CD8-positive, alpha-beta memory T cell (primary cell): ENCODE data around the gene RDM1. TPM values are rescaled to one million over a fixed set of nuclear protein-coding genes. Genes with fewer than 3 reads are reported as not detected.
A peak's percentile ranks its signal among the peaks of the same experiment; 100 is the strongest.

ENCODE experiments used
- CTCF ChIA-PET: fragments of 350-600 bp; sonication (Branson Sonifier 250); formaldehyde crosslinking; loops from one replicate; lab custom pipeline; 2021; ENCODE audit warnings: antibody characterized with exemption; lab: Charles Lee
- POLR2A ChIA-PET: fragments of 350-600 bp; sonication (Branson Sonifier 250); formaldehyde crosslinking; loops from one replicate; lab custom pipeline; 2021; ENCODE audit warnings: antibody characterized with exemption; lab: Charles Lee
- DNase-seq, 5 donors: peaks; one replicate each; pipeline versions ENCODE4 v3.0.0 to v3.0.0-alpha.2; 2020 to 2022; ENCODE audit warnings: mixed read lengths in 1 of 5
- H3K27ac ChIP-seq: one replicate; pipeline ENCODE4 v1.7.0; 2013; ENCODE audit warnings: low read depth, mild to moderate bottlenecking, low read length, moderate library complexity
- H3K27me3 ChIP-seq: 2 replicates; pipeline ENCODE4 v1.7.0; 2013; ENCODE audit warnings: low read length, mild to moderate bottlenecking; ENCODE audit not compliant: insufficient read depth, poor library complexity, severe bottlenecking
- H3K36me3 ChIP-seq: 2 replicates; pipeline ENCODE4 v1.7.0; 2013; ENCODE audit warnings: mild to moderate bottlenecking, low read length, moderate library complexity; ENCODE audit not compliant: insufficient read depth
- H3K4me1 ChIP-seq: 2 replicates; pipeline ENCODE4 v1.7.0; 2013; ENCODE audit warnings: mild to moderate bottlenecking, low read length, moderate library complexity; ENCODE audit not compliant: insufficient read depth
- H3K4me3 ChIP-seq: 2 replicates; pipeline ENCODE4 v1.7.0; 2013; ENCODE audit warnings: mild to moderate bottlenecking, low read length
- H3K9me3 ChIP-seq: 2 replicates; pipeline ENCODE4 v1.7.0; 2013; ENCODE audit warnings: mild to moderate bottlenecking, low read length
- H3K27ac Mint-ChIP-seq, 8 donors: one replicate each; pipeline ENCODE4 v1.8.0; 2020 to 2021; ENCODE audit warnings: mixed read lengths in 8 of 8, mild to moderate bottlenecking in 6 of 8, inconsistent platforms in 3 of 8, moderate library complexity in 3 of 8
- H3K27me3 Mint-ChIP-seq, 2 donors: one replicate each; pipeline ENCODE4 v1.8.0; 2020 to 2021; ENCODE audit warnings: mixed read lengths in 2 of 2, mild to moderate bottlenecking in 1 of 2, moderate library complexity in 1 of 2
- H3K36me3 Mint-ChIP-seq, 3 donors: one replicate each; pipeline ENCODE4 v1.8.0; 2020 to 2021; ENCODE audit warnings: mixed read lengths in 3 of 3, inconsistent platforms in 1 of 3, mild to moderate bottlenecking in 1 of 3
- H3K4me1 Mint-ChIP-seq, 3 donors: one replicate each; pipeline ENCODE4 v1.8.0; 2020 to 2021; ENCODE audit warnings: mixed read lengths in 3 of 3, inconsistent platforms in 1 of 3, mild to moderate bottlenecking in 1 of 3
- H3K4me3 Mint-ChIP-seq, 7 donors: one replicate each; pipeline ENCODE4 v1.8.0; 2020 to 2021; ENCODE audit warnings: mixed read lengths in 7 of 7, mild to moderate bottlenecking in 6 of 7, moderate library complexity in 4 of 7, inconsistent platforms in 2 of 7
- H3K9me3 Mint-ChIP-seq, 5 donors: one replicate each; pipeline ENCODE4 v1.8.0; 2020 to 2022; ENCODE audit warnings: mixed read lengths in 5 of 5, mild to moderate bottlenecking in 3 of 5, moderate library complexity in 2 of 5, inconsistent platforms in 1 of 5
- polyA plus RNA-seq: library from polyadenylated mRNA; unstranded; fragments of 300-500 nt; fragmentation: Illumina TruSeq; gene quantifications from one replicate; pipeline ENCODE4 v1.2.3, GENCODE V29; 2021
- total RNA-seq, 2 experiments: library from RNA; stranded (reverse); gene quantifications; one replicate each; pipeline ENCODE4 v1.2.3, GENCODE V29; 2021

The RDM1 gene
- total and polyA plus RNA-seq, 3 experiments from 2014 or later: 2.5 to 3.1 (median 2.8) TPM

DNA sequence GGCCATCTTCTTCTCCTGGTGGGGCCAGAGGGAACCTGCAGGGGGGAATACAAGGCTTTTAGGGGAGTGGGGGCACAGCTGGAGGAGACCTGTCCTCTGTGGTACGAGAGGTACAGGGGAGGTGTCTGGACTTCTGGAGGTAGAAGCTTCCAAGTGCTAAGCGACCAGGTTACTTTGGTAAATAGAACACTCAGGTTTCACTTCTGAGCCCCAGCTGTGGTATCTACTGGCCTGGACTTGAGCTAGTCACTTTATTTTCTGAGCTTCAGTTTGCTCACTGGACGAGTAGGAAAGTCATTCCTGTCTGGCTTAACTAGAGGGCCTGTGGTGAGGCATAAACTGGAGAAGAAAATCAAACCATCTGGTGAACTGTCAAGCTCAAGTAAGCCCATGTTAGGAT, 61.8 kb downstream of the RDM1 start, which contains the start of gene HEATR9:
Gene HEATR9 (minus strand): TSS at position 155 of the 400 bp plus-strand sequence. CDS start 149 bp downstream, at position 6.
- Mint-ChIP-seq H3K9me3 (no peaks in the 10 kb centered on the region), H3K36me3 (peaks cover 23 to 70% (median 25%) of the 10 kb centered on the region in 3 donors), H3K27me3 (no peaks in the 10 kb centered on the region), H3K4me3 (no peak within 1 kb of the TSS), H3K27ac (peak within 1 kb of the TSS; percentile 22 to 83 (median 70)), H3K4me1 (peaks cover 53 to 82% (median 67%) of the 10 kb centered on the region in 3 donors)
- Histone ChIP-seq H3K4me3 (no peak within 1 kb of the TSS), H3K4me1 (peaks cover 10% of the 10 kb centered on the region), H3K27me3 (no peaks in the 10 kb centered on the region), H3K27ac (no peak within 1 kb of the TSS), H3K36me3 (peaks cover 4% of the 10 kb centered on the region), H3K9me3 (no peaks in the 10 kb centered on the region)
- no peak for DNase-seq
- ChIA-PET POLR2A (interaction anchor here (0.6 to 1.6 kb wide), 10 partner anchors 9 to 78 kb away, joined by 3 to 6 read pairs (median 4); no protein-coding TSS in a partner anchor), CTCF (interaction anchor here (1.1 to 1.5 kb wide), 6 partner anchors 9 to 280 kb away, joined by 3 read pairs; partner anchors contain the start of gene CCL5)

Other genes starting within 250 kb of the RDM1 start
- under 1 TPM; 0.79 to 0.80 TPM for gene RASL10B, start 199.1 kb downstream of the RDM1 start, total RNA-seq
- gene RASL10B, start 199.1 kb downstream of the RDM1 start, polyA plus RNA-seq: 0.12 TPM
- under 1 TPM in 1 of 2 experiments, not detected in 1; 0.07 TPM for gene GAS2L2, start 177.5 kb downstream of the RDM1 start, total RNA-seq
- not detected for gene GAS2L2, start 177.5 kb downstream of the RDM1 start, polyA plus RNA-seq
- not detected for gene C17orf50, start 169.9 kb downstream of the RDM1 start, total RNA-seq
- gene C17orf50, start 169.9 kb downstream of the RDM1 start, polyA plus RNA-seq: not detected
- gene MMP28, start 135.1 kb downstream of the RDM1 start, total RNA-seq: not detected
- not detected for gene MMP28, start 135.1 kb downstream of the RDM1 start, polyA plus RNA-seq
- gene TAF15, start 121.3 kb downstream of the RDM1 start, total RNA-seq: 100 to 1,000 TPM; 274 to 291 TPM
- 21.5 TPM for gene TAF15, start 121.3 kb downstream of the RDM1 start, polyA plus RNA-seq
- gene HEATR9, start 61.9 kb downstream of the RDM1 start, total RNA-seq: 1 to 10 TPM; 2.3 to 2.6 TPM
- 0.55 TPM for gene HEATR9, start 61.9 kb downstream of the RDM1 start, polyA plus RNA-seq
- 100 to 1,000 TPM; 580 to 591 TPM for gene CCL5, start 50.4 kb downstream of the RDM1 start, total RNA-seq
- 2,769 TPM for gene CCL5, start 50.4 kb downstream of the RDM1 start, polyA plus RNA-seq
- gene LYZL6, start 12.9 kb upstream of the RDM1 start, total RNA-seq: not detected
- not detected for gene LYZL6, start 12.9 kb upstream of the RDM1 start, polyA plus RNA-seq
- not detected for gene CCL16, start 50.7 kb upstream of the RDM1 start, total RNA-seq
- not detected for gene CCL16, start 50.7 kb upstream of the RDM1 start, polyA plus RNA-seq
- not detected for gene CCL14, start 56.0 kb upstream of the RDM1 start, total RNA-seq
- gene CCL14, start 56.0 kb upstream of the RDM1 start, polyA plus RNA-seq: not detected
- gene CCL15, start 70.8 kb upstream of the RDM1 start, total RNA-seq: not detected
- not detected for gene CCL15, start 70.8 kb upstream of the RDM1 start, polyA plus RNA-seq
- under 1 TPM in 1 of 2 experiments, not detected in 1; 0.37 TPM for gene CCL23, start 87.2 kb upstream of the RDM1 start, total RNA-seq
- not detected for gene CCL23, start 87.2 kb upstream of the RDM1 start, polyA plus RNA-seq
- not detected for gene CCL18, start 133.5 kb upstream of the RDM1 start, total RNA-seq
- not detected for gene CCL18, start 133.5 kb upstream of the RDM1 start, polyA plus RNA-seq
- gene CCL3, start 159.4 kb upstream of the RDM1 start, total RNA-seq: 1,000 to 10,000 TPM; 1,154 to 1,264 TPM
- gene CCL3, start 159.4 kb upstream of the RDM1 start, polyA plus RNA-seq: 2.3 TPM
- 1,000 to 10,000 TPM; 1,703 to 1,794 TPM for gene CCL4, start 173.1 kb upstream of the RDM1 start, total RNA-seq
- 161 TPM for gene CCL4, start 173.1 kb upstream of the RDM1 start, polyA plus RNA-seq
- 1 to 10 TPM; 3.3 to 4.4 TPM for gene TBC1D3B, start 245.9 kb upstream of the RDM1 start, total RNA-seq
- 0.49 TPM for gene TBC1D3B, start 245.9 kb upstream of the RDM1 start, polyA plus RNA-seq